Left ventricle myocardium inferior (tissue), 1 donor: ENCODE data around the gene COL25A1. TPM values are rescaled to one million over a fixed set of nuclear protein-coding genes. Genes with fewer than 3 reads are reported as not detected.
A peak's percentile ranks its signal among the peaks of the same experiment; 100 is the strongest.

Experiments used
- DNase-seq: peaks from one replicate; pipeline ENCODE4 v3.0.0-alpha.2; 2020
- H3K27ac ChIP-seq: fragments of 200-600 bp; replicated peaks from 2 replicates; pipeline ENCODE4 v1.8.0; 2021
- H3K27me3 ChIP-seq: fragments of 200-600 bp; 2 replicates; pipeline ENCODE4 v1.8.0; 2021; ENCODE audit warnings: low read depth
- H3K36me3 ChIP-seq: fragments of 200-600 bp; 2 replicates; pipeline ENCODE4 v1.8.0; 2021
- H3K4me1 ChIP-seq: fragments of 200-600 bp; 2 replicates; pipeline ENCODE4 v1.8.0; 2021
- H3K4me3 ChIP-seq: fragments of 200-600 bp; 2 replicates; pipeline ENCODE4 v1.8.0; 2021; ENCODE audit warnings: mild to moderate bottlenecking, moderate library complexity
- H3K9me3 ChIP-seq: fragments of 200-600 bp; replicated peaks from 2 replicates; pipeline ENCODE4 v1.8.0; 2021
- CTCF ChIP-seq: fragments of 200-600 bp; IDR thresholded peaks from 2 replicates; pipeline ENCODE4 v1.8.0; 2021; ENCODE audit warnings: antibody characterized with exemption, mild to moderate bottlenecking, borderline replicate concordance
- intact Hi-C: fragments of 100-400 bp; cut with micrococcal nuclease; formaldehyde crosslinking; loops from one replicate; pipeline ENCODE4 v1.11.0; 2022
- total RNA-seq: library from RNA; stranded (reverse); fragmentation: NEBNext Ultra II Directional; extraction: Animal tissue kit (Norgen Biotek cat#: 25700); gene quantifications from one replicate; pipeline ENCODE4 v1.2.1, GENCODE V29; 2021
- donor health status: DM: no; HTN: yes; CAD: no; lungs with severe emphysema.

The COL25A1 gene
- total RNA-seq, 1 donor from 2014 or later, result 0.77 TPM

GRCh38 chr4:109049926-109050325, 252.5 kb downstream of the COL25A1 start:
- Histone ChIP-seq H3K4me3 (no peak overlapping the region), H3K36me3 (no peaks in the 10 kb centered on the region), H3K27ac (no peak overlapping the region), H3K27me3 (no peaks in the 10 kb centered on the region), H3K9me3 (no peaks in the 10 kb centered on the region), H3K4me1 (no peaks in the 10 kb centered on the region)
- intact Hi-C loops, result no loop called here
- DNase-seq, result no peak
- no peak for TF ChIP-seq CTCF

GRCh38 chr4:109046471-109047201, 255.8 kb downstream of the COL25A1 start:
- intact Hi-C loops, result no loop called here
- peak overlapping the region; percentile 57 for H3K27ac ChIP-seq
- H3K4me3 ChIP-seq, result peak overlapping the region; percentile 48
- no peaks in the 10 kb centered on the region for H3K9me3 ChIP-seq
- H3K36me3 ChIP-seq, result no peaks in the 10 kb centered on the region
- no peaks in the 10 kb centered on the region for H3K4me1 ChIP-seq
- no peak for TF ChIP-seq CTCF
- no peaks in the 10 kb centered on the region for H3K27me3 ChIP-seq
- DNase-seq, result no peak

GRCh38 chr4:109044431-109044830, 258.0 kb downstream of the COL25A1 start:
- H3K27ac ChIP-seq, result no peak overlapping the region
- H3K4me1 ChIP-seq, result no peaks in the 10 kb centered on the region
- H3K4me3 ChIP-seq, result no peak overlapping the region
- no peaks in the 10 kb centered on the region for H3K27me3 ChIP-seq
- DNase-seq, result no peak
- H3K9me3 ChIP-seq, result no peaks in the 10 kb centered on the region
- no peaks in the 10 kb centered on the region for H3K36me3 ChIP-seq
- TF ChIP-seq CTCF, result no peak
- intact Hi-C loops, result no loop called here

- no peaks in the 10 kb centered on the region for H3K27me3 ChIP-seq
- no peaks in the 10 kb centered on the region for H3K36me3 ChIP-seq
- no peak for DNase-seq
- intact Hi-C loops, result no loop called here
- TF ChIP-seq CTCF, result no peak
- no peaks in the 10 kb centered on the region for H3K4me1 ChIP-seq
- no peaks in the 10 kb centered on the region for H3K9me3 ChIP-seq
- no peak overlapping the region for H3K27ac ChIP-seq
- H3K4me3 ChIP-seq, result no peak overlapping the region
Measured at GRCh38 chr4:109043286-109043685, 259.2 kb downstream of the COL25A1 start.

GRCh38 chr4:109041463-109042360, 260.7 kb downstream of the COL25A1 start:
- intact Hi-C loops, result no loop called here
- no peaks in the 10 kb centered on the region for H3K36me3 ChIP-seq

More at GRCh38 chr4:109041463-109042360, 260.7 kb downstream of the COL25A1 start:
- DNase-seq, result no peak
- Histone ChIP-seq H3K9me3 (no peaks in the 10 kb centered on the region), H3K27me3 (no peaks in the 10 kb centered on the region), H3K4me3 (no peak overlapping the region), H3K4me1 (no peaks in the 10 kb centered on the region), H3K27ac (no peak overlapping the region)
- no peak for TF ChIP-seq CTCF
